Panc1 (cell line): ENCODE measurements around the gene GFRA1. TPM values are rescaled to one million over a fixed set of nuclear protein-coding genes. Genes with fewer than 3 reads are reported as not detected.

Source experiments
- ATAC-seq: fragments of 200-7000 bp; cut with Tn5 transposase; 2 replicates; pipeline ENCODE4 v1.9.1; 2020; ENCODE audit warnings: mild to moderate bottlenecking, moderate library complexity
- BruUV-seq: library from RNA; stranded (reverse); fragments of 400-500 nt; replicated peaks from 2 replicates; lab custom pipeline; 2021; lab: Mats Ljungman, UMichigan
- CTCF ChIA-PET: fragments of 300-600 bp; sonication (Branson Sonifier 250); formaldehyde crosslinking; loops from one replicate; lab custom pipeline; 2022; ENCODE audit warnings: antibody characterized with exemption; lab: Charles Lee
- POLR2A ChIA-PET: fragments of 300-600 bp; sonication (Branson Sonifier 250); formaldehyde crosslinking; loops from one replicate; lab custom pipeline; 2022; ENCODE audit warnings: antibody characterized with exemption; lab: Charles Lee
- DNase-seq: peaks from one replicate; pipeline ENCODE4 v3.0.0-alpha.2; 2010; ENCODE audit warnings: low read depth, low spot score
- H3K27ac ChIP-seq: 2 replicates; pipeline ENCODE4 v1.5.1; 2011; ENCODE audit warnings: mild to moderate bottlenecking, low read length, inconsistent platforms
- H3K27me3 ChIP-seq: fragments of 200-500 bp; sonication (Bioruptor generic); 2 replicates; pipeline ENCODE4 v1.6.0; 2014; ENCODE audit warnings: low read length, inconsistent platforms; ENCODE audit not compliant: control insufficient read depth, insufficient read depth
- H3K36me3 ChIP-seq: fragments of 200-500 bp; sonication (Bioruptor generic); 2 replicates; pipeline ENCODE4 v1.5.1; 2014; ENCODE audit warnings: inconsistent platforms, mild to moderate bottlenecking, low read length, moderate library complexity; ENCODE audit not compliant: control insufficient read depth, insufficient read depth
- H3K4me1 ChIP-seq: 2 replicates; pipeline ENCODE4 v1.5.1; 2011; ENCODE audit warnings: inconsistent platforms, mild to moderate bottlenecking, low read length, moderate library complexity; ENCODE audit not compliant: control insufficient read depth, insufficient read depth
- H3K4me3 ChIP-seq, 2 experiments: 2 replicates each; pipeline ENCODE4 v1.5.1; 2011 to 2012; ENCODE audit warnings: low read depth in 2 of 2, low read length in 2 of 2, mild to moderate bottlenecking in 2 of 2, inconsistent platforms in 1 of 2, moderate library complexity in 1 of 2
- H3K9me3 ChIP-seq: fragments of 200-500 bp; sonication (Bioruptor generic); 2 replicates; pipeline ENCODE4 v1.5.1; 2014; ENCODE audit warnings: low read depth, mild to moderate bottlenecking, inconsistent platforms, low read length, moderate library complexity; ENCODE audit not compliant: control insufficient read depth, insufficient read depth
- POLR2AphosphoS5 ChIP-seq: IDR thresholded peaks from 2 replicates; pipeline ENCODE4 v1.6.1; 2012; ENCODE audit warnings: mild to moderate bottlenecking, low read depth, low read length, moderate library complexity
- REST ChIP-seq, 2 experiments: IDR thresholded peaks; 2 replicates each; pipeline ENCODE4 v1.6.1; 2011 to 2012; ENCODE audit warnings: low read depth in 2 of 2, control low read depth in 1 of 2, low read length in 1 of 2, mild to moderate bottlenecking in 1 of 2, moderate library complexity in 1 of 2; ENCODE audit not compliant: insufficient read depth in 1 of 2
- SIN3A ChIP-seq: IDR thresholded peaks from 2 replicates; pipeline ENCODE4 v1.6.1; 2012; ENCODE audit warnings: low read depth, mild to moderate bottlenecking, low read length, moderate library complexity, borderline replicate concordance; ENCODE audit not compliant: insufficient read depth
- TCF7L2 ChIP-seq: IDR thresholded peaks from 2 replicates; pipeline ENCODE4 v1.6.1; 2011; ENCODE audit warnings: mild to moderate bottlenecking, low read depth, low read length, inconsistent platforms
- in situ Hi-C: cut with HindIII; loops from 2 replicates; pipeline ENCODE4 v1.10.0; 2016; ENCODE audit warnings: low sequenced_read_pairs, low pct_unique_long_range_greater_than_20kb
- intact Hi-C: fragments of 100-400 bp; cut with micrococcal nuclease; formaldehyde crosslinking; loops from one replicate; pipeline ENCODE4 v1.10.0; 2022; ENCODE audit not compliant: unreplicated experiment
- total RNA-seq: library from RNA; stranded (reverse); gene quantifications from one replicate; pipeline ENCODE4 v1.2.1, GENCODE V29; 2021; ENCODE audit not compliant: unreplicated experiment
- TF ChIP-seq, protein P1 (sequence below): fragments of 450-650 bp; IDR thresholded peaks from 2 replicates; pipeline ENCODE4 v1.5.1; 2017; ENCODE audit warnings: mild to moderate bottlenecking

Gene GFRA1
- total RNA-seq, 1 experiment from 2014 or later, result 0.10 TPM

- no peaks in the 10 kb centered on the region for H3K9me3 ChIP-seq
- DNase-seq, result no peak
- H3K4me1 ChIP-seq, result no peaks in the 10 kb centered on the region
- no peak overlapping the region for H3K4me3 ChIP-seq
- H3K27ac ChIP-seq, result no peak overlapping the region
- no peaks in the 10 kb centered on the region for H3K36me3 ChIP-seq
- H3K27me3 ChIP-seq, result peaks cover 2% of the 10 kb centered on the region
- no TSS peak for BruUV-seq
- ChIA-PET CTCF (no interaction called here), POLR2A (no interaction called here)
- ATAC-seq, result no peak
- in situ Hi-C loops, result no loop called here
- TF ChIP-seq, protein P1, sequence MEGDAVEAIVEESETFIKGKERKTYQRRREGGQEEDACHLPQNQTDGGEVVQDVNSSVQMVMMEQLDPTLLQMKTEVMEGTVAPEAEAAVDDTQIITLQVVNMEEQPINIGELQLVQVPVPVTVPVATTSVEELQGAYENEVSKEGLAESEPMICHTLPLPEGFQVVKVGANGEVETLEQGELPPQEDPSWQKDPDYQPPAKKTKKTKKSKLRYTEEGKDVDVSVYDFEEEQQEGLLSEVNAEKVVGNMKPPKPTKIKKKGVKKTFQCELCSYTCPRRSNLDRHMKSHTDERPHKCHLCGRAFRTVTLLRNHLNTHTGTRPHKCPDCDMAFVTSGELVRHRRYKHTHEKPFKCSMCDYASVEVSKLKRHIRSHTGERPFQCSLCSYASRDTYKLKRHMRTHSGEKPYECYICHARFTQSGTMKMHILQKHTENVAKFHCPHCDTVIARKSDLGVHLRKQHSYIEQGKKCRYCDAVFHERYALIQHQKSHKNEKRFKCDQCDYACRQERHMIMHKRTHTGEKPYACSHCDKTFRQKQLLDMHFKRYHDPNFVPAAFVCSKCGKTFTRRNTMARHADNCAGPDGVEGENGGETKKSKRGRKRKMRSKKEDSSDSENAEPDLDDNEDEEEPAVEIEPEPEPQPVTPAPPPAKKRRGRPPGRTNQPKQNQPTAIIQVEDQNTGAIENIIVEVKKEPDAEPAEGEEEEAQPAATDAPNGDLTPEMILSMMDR, result no peak
- no peak for TF ChIP-seq SIN3A
- TF ChIP-seq POLR2AphosphoS5, result no peak
- TF ChIP-seq REST (IDR thresholded peaks at IDR 0.05; ENCODE audit: insufficient read depth in 1 of 2, low read depth in 2 of 2, low read length in 1 of 2), result no peak
- intact Hi-C loops, result no loop called here
Measured at GRCh38 chr10:116298586-116298985, 25.6 kb upstream of the GFRA1 start.

DNA sequence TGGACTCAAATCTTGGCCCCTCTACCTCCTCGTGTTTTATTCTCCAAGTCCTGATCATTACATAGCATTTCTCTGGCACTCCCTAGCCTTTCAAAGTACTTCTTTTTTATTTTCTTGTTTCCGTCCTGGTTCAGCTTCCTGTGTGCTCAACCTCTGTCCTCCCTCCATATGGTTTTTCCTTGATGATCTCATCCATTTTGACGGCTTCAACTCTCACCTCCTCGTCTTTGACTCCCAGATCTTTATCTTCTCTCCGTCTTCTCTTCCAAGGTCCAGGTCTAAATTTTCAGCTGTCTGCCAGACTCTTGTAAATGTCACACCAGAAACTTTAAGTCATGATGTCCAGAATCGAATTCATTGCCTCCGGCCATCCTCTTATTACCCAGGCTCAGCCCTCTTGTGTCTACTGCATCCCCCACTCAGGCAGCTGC lies 23.3 kb upstream of the GFRA1 start:
- H3K9me3 ChIP-seq, result no peaks in the 10 kb centered on the region
- H3K27ac ChIP-seq, result no peak overlapping the region
- TF ChIP-seq TCF7L2, result no peak
- no peak for TF ChIP-seq REST (IDR thresholded peaks at IDR 0.05; ENCODE audit: insufficient read depth in 1 of 2, low read depth in 2 of 2, low read length in 1 of 2)
- no peak for TF ChIP-seq SIN3A
- no peak for TF ChIP-seq POLR2AphosphoS5
- TF ChIP-seq, protein P1, result no peak
- no peaks in the 10 kb centered on the region for H3K36me3 ChIP-seq
- intact Hi-C loops (no loop called here), in situ Hi-C loops (no loop called here)
- BruUV-seq, result no TSS peak
- no peak overlapping the region for H3K4me3 ChIP-seq
- DNase-seq (no peak), ATAC-seq (no peak)
- H3K4me1 ChIP-seq, result no peaks in the 10 kb centered on the region
- POLR2A ChIA-PET, result no interaction called here
- H3K27me3 ChIP-seq, result peaks cover 7% of the 10 kb centered on the region
- CTCF ChIA-PET, result no interaction called here
